Neural cell (in vitro differentiated cells): Measurements from ENCODE around the gene SLC9A1.

Source experiments
- CTCF ChIP-seq: fragments of 450-650 bp; IDR thresholded peaks from 2 replicates; pipeline ENCODE4 v1.5.1; 2014; ENCODE audit warnings: antibody characterized with exemption, mild to moderate bottlenecking, moderate library complexity; ENCODE audit not compliant: poor library complexity, severe bottlenecking
- EZH2 ChIP-seq: fragments of 200-600, 300-800 bp; shearing (Covaris generic), sonication (generic); IDR thresholded peaks from 2 replicates; pipeline ENCODE4 v1.6.1; 2014; ENCODE audit warnings: antibody characterized with exemption, low read length, borderline replicate concordance, mild to moderate bottlenecking; ENCODE audit not compliant: insufficient read depth, poor library complexity, severe bottlenecking
- MXI1 ChIP-seq: fragments of 450-650 bp; conservative IDR thresholded peaks from 2 replicates; pipeline ENCODE4 v1.6.1; 2014; ENCODE audit warnings: antibody characterized with exemption, mild to moderate bottlenecking; ENCODE audit not compliant: poor library complexity, severe bottlenecking
- RAD21 ChIP-seq: fragments of 450-650 bp; conservative IDR thresholded peaks from 2 replicates; pipeline ENCODE4 v1.6.1; 2014; ENCODE audit warnings: antibody characterized with exemption, mild to moderate bottlenecking, moderate library complexity
- REST ChIP-seq: IDR thresholded peaks from 2 replicates; pipeline ENCODE4 v1.6.1; 2012; ENCODE audit warnings: borderline replicate concordance
- TAF1 ChIP-seq: IDR thresholded peaks from 2 replicates; pipeline ENCODE4 v1.6.1; 2012; ENCODE audit warnings: low read depth

GRCh38 chr1:27139980-27140379 is 14.9 kb downstream of the SLC9A1 start:
- TF ChIP-seq EZH2 (no peak), CTCF (no peak), RAD21 (no peak), REST (no peak), TAF1 (no peak), MXI1 (no peak)
